Muscle of arm (tissue), 12 donors: ENCODE measurements around the gene PKNOX2. TPM values are rescaled to one million over a fixed set of nuclear protein-coding genes. Genes with fewer than 3 reads are reported as not detected.
"Not testable (repeated sequence)": the region's sequence is repeated elsewhere in the genome, so short reads cannot be mapped to it uniquely, and the experiment has no call there.

Experiments
- DNase-seq: peaks from one replicate; pipeline ENCODE4 v3.0.0-alpha.2; 2013
- polyA plus RNA-seq, 12 donors: library from polyadenylated mRNA; unstranded; fragments of 120-200 nt; gene quantifications; one replicate each; pipeline ENCODE4 v1.2.1, GENCODE V29; 2013; ENCODE audit not compliant: insufficient read length in 12 of 12

The PKNOX2 gene
- polyA plus RNA-seq, 12 donors: 18.8 to 53.6 (median 25.8) TPM; not detected in 1

DNA sequence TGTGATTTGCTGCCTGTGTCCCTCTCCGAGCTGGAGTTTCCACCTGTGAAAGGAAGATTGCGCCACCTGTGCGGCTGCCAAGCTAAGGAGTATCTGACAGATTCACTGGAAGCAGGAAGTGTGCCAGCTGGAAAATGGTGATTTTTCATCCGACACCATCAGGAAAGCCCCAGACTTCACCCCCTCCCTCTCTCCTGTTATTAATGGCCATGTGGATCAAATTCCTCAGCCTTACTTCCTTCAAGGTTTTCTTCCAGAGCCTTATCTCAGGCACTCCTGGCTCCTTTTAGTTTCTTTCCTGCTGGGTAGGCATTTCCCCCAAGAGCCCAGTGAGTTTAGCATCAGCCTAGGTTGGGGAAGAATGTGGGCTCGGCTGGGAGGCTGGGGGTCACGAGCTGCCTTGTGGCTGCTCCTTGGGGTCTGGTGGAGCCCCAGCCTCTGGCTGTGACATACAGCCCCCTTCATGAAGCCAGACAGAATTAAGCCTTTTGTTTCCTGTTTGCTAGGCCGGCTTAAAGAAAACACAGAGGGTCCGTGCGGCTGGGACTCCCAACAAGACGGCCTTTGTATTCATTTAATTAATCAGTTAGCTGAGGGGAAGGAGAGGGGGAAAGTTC, 37.1 kb downstream of the PKNOX2 start:
- DNase-seq: no peak

DNA sequence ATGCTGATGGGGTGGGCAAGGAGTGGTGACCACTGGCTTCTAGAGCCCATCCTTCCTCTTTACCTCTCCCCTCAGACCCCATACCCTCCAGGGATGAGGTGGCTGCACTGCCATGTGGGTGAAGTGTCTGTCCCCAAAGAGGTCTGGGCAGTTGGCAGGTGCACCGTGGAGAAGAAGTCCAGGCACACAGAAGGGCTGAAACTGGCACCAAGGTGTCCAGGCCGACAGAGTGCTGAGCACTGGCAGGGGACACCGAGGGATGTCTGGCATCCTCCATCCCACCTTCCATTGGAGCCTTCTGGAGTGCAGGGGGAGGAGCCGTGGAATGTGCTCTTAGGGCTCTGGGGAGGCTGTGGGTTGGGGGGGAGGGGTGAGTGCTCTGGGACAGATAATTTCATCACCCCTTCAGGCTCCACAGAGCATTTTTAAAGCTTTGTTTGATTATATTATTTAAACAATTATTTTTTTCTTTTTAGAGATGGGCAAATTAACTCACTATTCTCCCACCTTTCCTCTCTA, 37.9 kb downstream of the PKNOX2 start:
- no peak for DNase-seq

DNA sequence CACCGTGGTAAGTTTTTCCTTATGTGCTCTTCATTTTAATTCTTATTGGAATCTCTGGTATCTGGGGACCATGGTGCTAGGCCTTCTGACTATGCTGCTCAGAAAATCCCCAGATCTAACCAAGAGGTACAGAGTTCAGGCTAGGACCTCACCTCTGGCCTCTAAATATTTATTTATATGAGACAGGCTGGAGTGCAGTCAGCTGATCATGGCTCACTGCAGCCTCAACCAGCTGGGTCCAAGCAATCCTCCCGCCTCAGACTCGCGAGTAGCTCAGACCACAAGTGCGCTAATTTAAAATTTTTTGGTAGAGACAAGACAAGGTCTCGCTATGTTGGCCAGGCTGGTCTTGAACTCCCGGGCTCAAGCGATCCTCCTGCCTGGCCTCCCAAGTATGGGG, 38.4 kb downstream of the PKNOX2 start:
- DNase-seq: no peak

DNA sequence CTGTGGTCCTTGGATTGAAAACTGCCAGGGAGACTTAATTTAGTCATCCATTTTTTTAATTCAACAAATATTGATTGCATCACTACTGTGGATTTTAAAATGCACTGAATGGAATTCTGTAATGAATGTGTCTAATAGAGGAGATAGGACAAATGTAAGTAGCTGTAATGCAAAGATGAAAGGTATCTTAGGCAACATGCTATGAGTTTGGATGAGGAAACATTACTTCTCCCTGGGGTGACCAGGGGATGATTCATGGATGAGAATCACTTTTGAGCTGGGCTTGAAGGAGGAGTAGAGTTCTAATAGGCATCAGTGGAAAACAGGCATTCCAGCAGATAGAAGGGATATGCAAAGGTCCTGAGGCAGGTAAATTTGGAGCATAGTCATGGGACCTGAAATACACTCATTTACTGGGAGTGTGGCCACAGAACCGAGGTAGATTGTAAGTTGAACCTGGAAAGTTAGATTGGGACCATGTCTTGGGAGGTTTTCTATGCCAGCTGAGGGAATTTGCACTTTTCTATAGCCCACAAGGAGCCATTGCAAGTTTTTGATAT, 43.4 kb downstream of the PKNOX2 start:
- no peak for DNase-seq

DNA sequence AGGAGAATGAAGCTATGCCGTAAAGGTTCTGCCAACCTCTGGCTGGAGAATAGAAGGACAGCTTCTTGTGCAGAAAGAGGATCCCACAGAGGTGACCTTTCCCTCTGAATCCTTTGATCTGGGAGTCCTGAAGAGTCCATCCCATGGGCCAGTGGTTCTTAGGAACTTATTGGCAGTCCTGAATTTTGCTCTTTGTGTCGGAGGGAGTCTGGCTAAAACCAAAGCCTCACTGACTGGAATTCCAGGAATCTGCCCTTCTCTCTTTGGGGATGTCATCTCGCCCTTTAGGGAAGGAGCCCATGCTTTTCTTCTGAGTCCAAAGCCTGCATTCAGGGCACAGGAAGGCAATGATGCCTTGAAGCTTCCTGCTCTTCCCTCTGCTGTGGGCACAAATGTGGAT, 45.5 kb downstream of the PKNOX2 start:
- DNase-seq: no peak

DNA sequence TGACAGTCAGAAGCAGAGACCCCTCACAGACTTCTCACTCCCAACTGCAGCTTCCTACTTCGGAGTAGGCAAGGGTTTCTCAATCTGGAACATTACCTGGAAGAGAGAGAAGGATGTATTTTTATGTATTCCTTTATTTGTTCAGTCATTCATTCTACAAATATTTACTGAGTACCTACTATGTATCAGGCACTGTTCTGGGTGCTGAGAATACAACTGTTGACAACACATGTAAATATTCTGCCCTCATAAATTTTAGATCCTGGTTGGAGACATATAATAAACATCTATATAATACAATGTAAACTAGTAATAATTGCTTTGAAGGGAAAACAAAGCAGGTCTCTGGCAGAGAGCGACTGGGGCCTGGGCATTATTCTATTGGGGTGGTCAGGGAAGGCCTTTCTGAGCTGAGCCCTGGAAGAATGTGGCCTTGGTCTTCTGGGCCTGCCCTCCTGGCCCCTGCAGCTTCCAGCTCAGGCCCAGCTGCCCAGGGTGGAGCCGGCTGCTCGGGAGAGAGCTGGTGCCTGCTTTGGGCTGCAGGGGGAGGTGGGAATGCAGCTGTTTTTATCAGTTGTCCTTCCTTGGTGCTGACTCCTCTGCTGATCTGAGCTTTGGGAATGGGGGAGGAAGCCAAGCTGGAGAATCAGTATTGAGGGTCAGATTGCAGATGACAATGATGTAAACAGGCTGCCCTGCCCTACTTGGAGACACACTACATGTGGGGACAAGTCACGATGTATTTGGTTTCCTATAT, 46.8 kb downstream of the PKNOX2 start:
- DNase-seq: no peak

DNA sequence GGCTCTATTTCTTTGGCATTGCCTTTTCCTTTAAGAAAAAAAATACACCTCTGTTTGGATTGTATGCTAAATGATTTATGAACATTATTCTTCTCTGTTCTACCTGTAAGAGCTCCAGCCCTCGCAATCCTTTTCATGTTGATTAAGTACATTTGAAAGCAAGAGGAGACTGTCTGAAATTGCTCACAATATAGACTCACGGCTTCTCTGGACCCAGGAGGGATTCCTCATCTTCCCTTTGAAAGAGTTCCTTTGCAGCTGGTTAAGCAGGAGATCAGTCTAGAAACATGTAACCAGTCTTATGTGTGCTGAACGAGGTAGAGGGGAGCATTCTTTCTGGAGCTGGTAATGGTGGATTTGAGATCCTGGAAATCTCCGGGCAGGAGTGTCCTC, 47.4 kb downstream of the PKNOX2 start:
- DNase-seq: no peak

- peak; percentile 85 for DNase-seq
Observed at GRCh38 chr11:125214601-125215565, 50.3 kb downstream of the PKNOX2 start.

- no peak for DNase-seq
Observed at GRCh38 chr11:125215976-125216375, 51.4 kb downstream of the PKNOX2 start.

GRCh38 chr11:125218336-125218735, 53.8 kb downstream of the PKNOX2 start:
- no peak for DNase-seq

- no peak for DNase-seq
Observed at GRCh38 chr11:125221461-125221860, 56.9 kb downstream of the PKNOX2 start.

DNA sequence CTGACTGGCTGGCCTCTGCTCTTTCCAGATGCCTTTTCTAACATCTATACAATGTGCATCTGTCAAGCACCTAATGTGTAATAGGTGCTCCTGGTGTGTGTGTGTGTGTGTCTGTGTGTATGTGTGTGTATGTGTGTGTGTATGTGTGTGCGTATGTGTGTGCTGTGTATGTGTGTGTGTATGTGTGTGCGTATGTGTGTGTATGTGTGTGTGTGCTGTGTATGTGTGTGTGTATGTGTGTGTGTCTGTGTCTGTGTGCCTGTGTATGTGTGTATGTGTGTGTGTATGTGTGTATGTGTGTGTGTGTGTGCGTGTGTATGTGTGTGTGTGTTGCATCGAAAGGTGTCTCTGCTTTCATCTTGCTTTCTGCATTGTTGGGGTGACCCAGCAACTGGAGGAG, 57.9 kb downstream of the PKNOX2 start:
- no peak for DNase-seq

DNA sequence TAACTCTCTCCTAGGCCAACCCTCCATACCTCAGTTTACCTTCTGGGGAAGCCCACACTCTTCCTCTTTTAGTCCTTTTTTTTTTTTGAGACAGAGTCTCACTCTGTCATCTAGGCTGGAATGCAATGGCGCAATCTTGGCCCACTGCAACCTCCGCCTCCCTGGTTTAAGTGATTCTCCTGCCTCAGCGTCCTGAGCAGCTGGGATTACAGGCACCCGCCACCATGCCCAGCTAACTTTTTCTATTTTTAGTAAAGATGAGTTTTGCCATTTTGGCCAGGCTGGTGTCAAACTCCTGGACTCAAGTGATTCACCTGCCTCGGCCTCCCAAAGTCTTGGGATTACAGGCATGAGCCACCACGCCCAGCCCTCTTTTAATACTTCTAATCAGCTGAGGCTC, 58.6 kb downstream of the PKNOX2 start:
- DNase-seq: not testable (repeated sequence)

- DNase-seq: no peak
Observed at GRCh38 chr11:125223901-125224361, 59.4 kb downstream of the PKNOX2 start.

DNA sequence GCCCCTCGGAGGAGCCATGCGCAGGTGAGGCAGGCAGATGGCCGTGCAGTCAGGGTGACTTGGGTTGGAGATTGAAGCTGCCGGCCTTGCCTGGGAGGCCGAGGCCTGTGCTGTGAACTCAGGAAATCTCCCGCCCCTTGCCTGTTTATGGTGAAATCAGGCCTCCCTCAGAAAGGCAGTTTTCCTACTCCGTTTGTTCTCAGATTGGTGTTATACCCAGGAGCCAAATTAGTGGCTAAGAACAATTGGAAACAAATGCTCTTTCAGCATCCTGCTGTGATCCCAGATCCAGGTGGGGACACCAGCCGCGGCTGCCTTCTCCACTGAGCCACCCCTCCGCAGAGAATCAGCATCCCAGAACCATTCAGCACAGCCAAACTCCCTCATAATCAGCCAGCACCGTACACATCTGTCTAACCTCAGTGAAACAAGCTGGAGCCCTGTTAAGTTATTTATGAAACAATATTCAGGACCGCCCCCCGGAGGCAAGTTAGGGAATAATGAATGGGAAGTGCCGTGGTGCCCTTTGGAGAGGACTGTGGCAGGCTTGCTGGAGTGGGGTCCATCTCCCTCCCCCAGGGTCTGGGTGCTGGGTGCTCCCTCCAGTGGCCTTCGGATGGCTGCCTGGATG, 60.0 kb downstream of the PKNOX2 start:
- peak; percentile 56 for DNase-seq

- DNase-seq: no peak
Observed at GRCh38 chr11:125225401-125225800, 60.9 kb downstream of the PKNOX2 start.

GRCh38 chr11:125226031-125226430, 61.5 kb downstream of the PKNOX2 start:
- no peak for DNase-seq

GRCh38 chr11:125226706-125227105, 62.2 kb downstream of the PKNOX2 start:
- no peak for DNase-seq

GRCh38 chr11:125227151-125227550, 62.6 kb downstream of the PKNOX2 start:
- DNase-seq: no peak

DNA sequence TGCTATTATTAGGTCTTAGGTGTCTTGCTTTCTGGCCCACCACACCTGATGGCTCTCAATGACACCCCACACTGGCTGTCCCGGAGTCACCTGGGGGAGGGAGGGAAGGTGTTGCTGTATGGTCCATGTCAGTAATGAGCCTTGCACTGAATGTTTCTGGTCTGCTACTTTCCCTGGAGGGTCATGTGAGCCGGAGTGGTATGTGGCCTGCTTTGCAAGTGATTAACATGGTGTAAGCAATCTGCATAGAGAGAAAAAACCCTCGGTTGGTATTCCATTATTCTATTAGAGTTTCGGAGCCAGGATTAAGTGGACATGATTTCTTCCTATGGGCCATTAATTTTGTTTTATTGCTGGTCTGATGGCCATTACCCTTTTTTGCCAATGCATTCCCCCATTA, 63.9 kb downstream of the PKNOX2 start:
- no peak for DNase-seq

DNA sequence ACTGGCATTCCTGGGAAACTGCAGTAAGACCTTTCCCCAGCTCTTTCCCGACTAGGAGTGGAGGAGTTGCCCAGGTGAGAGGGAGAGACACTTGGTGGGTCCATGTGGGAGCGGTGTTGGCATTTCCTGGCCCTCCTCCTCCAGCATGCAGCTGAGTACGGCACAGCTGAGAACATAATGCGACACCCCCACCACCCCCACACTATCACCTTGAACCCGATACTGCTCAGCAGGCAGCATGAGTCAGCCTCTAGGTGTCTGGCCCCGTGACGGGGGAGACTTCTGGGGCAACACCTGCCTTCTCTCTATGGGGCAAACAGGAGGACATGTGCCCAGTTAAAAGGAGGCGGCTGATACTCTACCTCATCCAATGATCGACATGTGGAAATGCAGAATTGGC, 64.4 kb downstream of the PKNOX2 start:
- DNase-seq: no peak
